ENCODE results near the gene LINC01488. TPM values are rescaled to one million over a fixed set of nuclear protein-coding genes. Genes with fewer than 3 reads are reported as not detected.

Gene LINC01488
- total RNA-seq, 2 donors from 2014 or later, result not detected

DNA sequence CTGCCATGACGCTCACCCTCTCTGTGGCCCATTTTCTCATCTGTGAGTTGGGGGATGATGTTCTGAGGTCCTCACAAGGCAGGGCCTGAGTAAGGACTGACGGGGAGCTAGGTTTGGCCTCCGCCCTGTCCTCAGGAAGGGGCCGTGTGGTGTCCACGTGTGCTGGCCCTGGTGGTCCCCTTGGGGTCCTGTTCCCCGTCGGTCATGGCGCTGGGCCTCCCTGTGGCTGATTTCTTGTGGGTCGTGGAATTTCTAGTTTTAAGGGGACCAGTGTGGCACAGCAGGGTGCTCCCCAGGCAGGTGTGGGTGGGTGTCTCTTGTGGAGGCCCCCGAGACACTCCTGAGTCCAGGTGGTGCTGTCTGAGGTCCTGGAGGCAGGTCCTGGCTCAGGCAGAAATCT is 5.9 kb downstream of the LINC01488 start:
- Histone ChIP-seq H3K4me3 (no peak overlapping the region), H3K27ac (no peak overlapping the region), H3K9me3 (no peaks in the 10 kb centered on the region), H3K4me1 (replicated peaks) (no peaks in the 10 kb centered on the region), H3K36me3 (no peaks in the 10 kb centered on the region), H3K27me3 (replicated peaks; ENCODE audit: insufficient read depth) (no peaks in the 10 kb centered on the region)
- 95% methylated on average over 10 of the region's 10 CpGs for WGBS
- no peak for DNase-seq (ENCODE audit: low spot score)
- no peak for TF ChIP-seq POLR2A (IDR thresholded peaks at IDR 0.05)
- TF ChIP-seq POLR2AphosphoS5 (IDR thresholded peaks at IDR 0.05), result no peak
- TF ChIP-seq CTCF (IDR thresholded peaks at IDR 0.05), result no peak
- intact Hi-C loops (cut with DNase I), result no loop called here

- no peak for DNase-seq (ENCODE audit: low spot score)
These were observed 6.5 kb downstream of the LINC01488 start for GRCh38 chr11:69487849-69488542.

GRCh38 chr11:69488543-69488940 is 7.1 kb downstream of the LINC01488 start:
- WGBS, result 95% methylated on average over 16 of the region's 16 CpGs
- intact Hi-C loops (cut with DNase I), result no loop called here

More at GRCh38 chr11:69487849-69488542, 6.5 kb downstream of the LINC01488 start:
- Histone ChIP-seq H3K4me3 (no peak overlapping the region), H3K9me3 (no peaks in the 10 kb centered on the region), H3K4me1 (replicated peaks) (no peaks in the 10 kb centered on the region), H3K27me3 (replicated peaks; ENCODE audit: insufficient read depth) (no peaks in the 10 kb centered on the region), H3K36me3 (no peaks in the 10 kb centered on the region), H3K27ac (no peak overlapping the region)
- WGBS, result 96% methylated on average over 17 of the region's 17 CpGs
- TF ChIP-seq CTCF (IDR thresholded peaks at IDR 0.05), result no peak
- no peak for TF ChIP-seq POLR2AphosphoS5 (IDR thresholded peaks at IDR 0.05)
- no peak for TF ChIP-seq POLR2A (IDR thresholded peaks at IDR 0.05)
- intact Hi-C loops (cut with DNase I), result no loop called here

GRCh38 chr11:69489031-69489745 is 7.7 kb downstream of the LINC01488 start:
- DNase-seq (ENCODE audit: low spot score), result no peak
- H3K4me1 ChIP-seq (replicated peaks), result no peaks in the 10 kb centered on the region
- no peak overlapping the region for H3K27ac ChIP-seq
- 76% methylated on average over 23 of the region's 23 CpGs for WGBS
- intact Hi-C loops (cut with DNase I), result no loop called here
- no peaks in the 10 kb centered on the region for H3K36me3 ChIP-seq
- H3K27me3 ChIP-seq (replicated peaks; ENCODE audit: insufficient read depth), result no peaks in the 10 kb centered on the region
- no peaks in the 10 kb centered on the region for H3K9me3 ChIP-seq
- TF ChIP-seq CTCF (IDR thresholded peaks at IDR 0.05), result no peak
- TF ChIP-seq POLR2A (IDR thresholded peaks at IDR 0.05), result no peak
- no peak for TF ChIP-seq POLR2AphosphoS5 (IDR thresholded peaks at IDR 0.05)
- H3K4me3 ChIP-seq, result no peak overlapping the region

More at GRCh38 chr11:69488543-69488940, 7.1 kb downstream of the LINC01488 start:
- Histone ChIP-seq H3K4me1 (replicated peaks) (no peaks in the 10 kb centered on the region), H3K4me3 (no peak overlapping the region), H3K9me3 (no peaks in the 10 kb centered on the region), H3K27ac (no peak overlapping the region), H3K36me3 (no peaks in the 10 kb centered on the region), H3K27me3 (replicated peaks; ENCODE audit: insufficient read depth) (no peaks in the 10 kb centered on the region)
- DNase-seq (ENCODE audit: low spot score), result no peak
- TF ChIP-seq POLR2A (IDR thresholded peaks at IDR 0.05) (no peak), CTCF (IDR thresholded peaks at IDR 0.05) (no peak), POLR2AphosphoS5 (IDR thresholded peaks at IDR 0.05) (no peak)

Data from prostate gland (tissue), 2 donors.